Measurements from ENCODE around the gene REXO1. TPM values are rescaled to one million over a fixed set of nuclear protein-coding genes. Genes with fewer than 3 reads are reported as not detected.

The REXO1 gene
- total RNA-seq, 1 experiment from 2014 or later, result 56.8 TPM

DNA sequence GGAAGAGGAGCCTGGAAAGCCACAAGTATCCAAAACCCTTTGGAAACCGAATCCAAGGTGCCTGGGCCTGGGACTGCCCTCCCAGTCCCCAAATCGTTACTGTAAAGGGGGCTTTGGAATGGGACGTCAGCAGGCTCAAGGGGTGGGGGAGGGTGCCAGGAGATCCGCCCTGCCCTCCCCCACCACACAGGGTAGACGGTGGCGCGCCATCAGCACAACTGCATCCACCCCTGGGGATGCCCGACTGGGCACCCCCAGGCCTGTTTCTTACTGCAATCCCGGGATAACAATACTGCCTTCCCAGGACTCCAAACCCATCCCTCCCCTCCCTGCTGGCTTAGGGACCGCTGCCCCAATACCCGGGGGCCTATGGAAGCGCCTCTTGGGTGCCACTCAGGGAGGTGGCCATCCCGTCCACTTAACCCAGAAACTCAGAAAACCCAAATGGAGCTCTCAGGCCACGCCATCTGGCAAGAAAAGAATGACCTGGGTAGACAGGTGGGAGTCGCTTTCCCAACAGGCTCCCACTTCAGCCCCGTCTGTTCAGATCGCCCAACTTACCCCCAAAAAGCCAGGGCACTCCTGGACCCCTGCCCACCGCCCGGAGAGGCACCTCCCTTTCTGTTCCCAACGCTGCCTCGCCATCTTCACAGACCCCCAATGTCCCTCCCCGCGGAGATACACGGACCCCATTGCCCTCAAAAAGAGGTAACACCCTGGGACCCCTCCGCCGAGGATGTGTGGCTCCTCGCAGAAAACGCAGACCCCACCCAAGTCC, 12.7 kb upstream of the REXO1 start:
- H3K18ac ChIP-seq (ENCODE audit: insufficient read length, low read depth, low read length), result no peak overlapping the region
- no peak overlapping the region for H4K91ac ChIP-seq (ENCODE audit: insufficient read length, low read depth, low read length)
- peaks cover 3% of the 10 kb centered on the region for H4K20me1 ChIP-seq (ENCODE audit: control insufficient read depth, insufficient read depth, insufficient read length)
- peak overlapping the region; percentile 86 to 93 for H3K4me3 Mint-ChIP-seq
- no peak overlapping the region for H2BK12ac ChIP-seq (ENCODE audit: insufficient read length, low read depth, low read length)
- H3K79me2 ChIP-seq (ENCODE audit: insufficient read depth, low read length), result peaks cover 36% of the 10 kb centered on the region; the same call in 1 of the 2 replicates
- no peak overlapping the region for H3K56ac ChIP-seq (ENCODE audit: insufficient read length, low read depth, low read length)
- DNase-seq, result no peak
- no peaks in the 10 kb centered on the region; a peak in 1 of 5 replicates for H3K9me3 Mint-ChIP-seq
- TF ChIP-seq, protein P1, sequence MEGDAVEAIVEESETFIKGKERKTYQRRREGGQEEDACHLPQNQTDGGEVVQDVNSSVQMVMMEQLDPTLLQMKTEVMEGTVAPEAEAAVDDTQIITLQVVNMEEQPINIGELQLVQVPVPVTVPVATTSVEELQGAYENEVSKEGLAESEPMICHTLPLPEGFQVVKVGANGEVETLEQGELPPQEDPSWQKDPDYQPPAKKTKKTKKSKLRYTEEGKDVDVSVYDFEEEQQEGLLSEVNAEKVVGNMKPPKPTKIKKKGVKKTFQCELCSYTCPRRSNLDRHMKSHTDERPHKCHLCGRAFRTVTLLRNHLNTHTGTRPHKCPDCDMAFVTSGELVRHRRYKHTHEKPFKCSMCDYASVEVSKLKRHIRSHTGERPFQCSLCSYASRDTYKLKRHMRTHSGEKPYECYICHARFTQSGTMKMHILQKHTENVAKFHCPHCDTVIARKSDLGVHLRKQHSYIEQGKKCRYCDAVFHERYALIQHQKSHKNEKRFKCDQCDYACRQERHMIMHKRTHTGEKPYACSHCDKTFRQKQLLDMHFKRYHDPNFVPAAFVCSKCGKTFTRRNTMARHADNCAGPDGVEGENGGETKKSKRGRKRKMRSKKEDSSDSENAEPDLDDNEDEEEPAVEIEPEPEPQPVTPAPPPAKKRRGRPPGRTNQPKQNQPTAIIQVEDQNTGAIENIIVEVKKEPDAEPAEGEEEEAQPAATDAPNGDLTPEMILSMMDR (conservative IDR thresholded peaks at IDR 0.05), result no peak
- no peak overlapping the region for H4K8ac ChIP-seq (replicated peaks; ENCODE audit: insufficient read length, low read depth, low read length)
- H2BK15ac ChIP-seq (ENCODE audit: low read depth, low read length), result no peak overlapping the region
- no peak overlapping the region for H4K5ac ChIP-seq (ENCODE audit: insufficient read length, low read depth, low read length)
- H3K27ac ChIP-seq (ENCODE audit: insufficient read length, low read depth, low read length), result no peak overlapping the region
- H2BK5ac ChIP-seq (ENCODE audit: insufficient read length, low read length), result no peak overlapping the region
- H3K23ac ChIP-seq (ENCODE audit: insufficient read length, low read depth, low read length), result no peak overlapping the region
- H3K27ac Mint-ChIP-seq, result no peak overlapping the region
- peaks cover 20% of the 10 kb centered on the region for H3K23me2 ChIP-seq (ENCODE audit: insufficient read length, low read depth, low read length, poor library complexity, severe bottlenecking)
- no peak overlapping the region for H2AK5ac ChIP-seq (ENCODE audit: insufficient read length, low read length)
- H3K14ac ChIP-seq (ENCODE audit: insufficient read depth, low read length), result no peak overlapping the region; the same call in 1 of the 2 replicates
- no peaks in the 10 kb centered on the region for H3K9me3 ChIP-seq (ENCODE audit: control insufficient read depth, low read depth, low read length)
- no peak overlapping the region for H2AFZ ChIP-seq (ENCODE audit: low read length)
- peaks cover 31 to 52% of the 10 kb centered on the region in 2 experiments for H3K4me1 Mint-ChIP-seq
- H3T11ph ChIP-seq (ENCODE audit: low read length), result no peak overlapping the region
- WGBS (ENCODE audit: extremely low coverage, insufficient read length, low lambda C conversion rate), result no CpG with 5 or more reads among the region's 28 CpGs
- peaks cover 4% of the 10 kb centered on the region; the same call in 1 of the 2 replicates for H3K4me1 ChIP-seq (ENCODE audit: insufficient read depth, low read length)
- no peaks in the 10 kb centered on the region for H3K36me3 Mint-ChIP-seq (ENCODE audit: insufficient read depth in 1 of 3, low read depth in 3 of 3)
- no peaks in the 10 kb centered on the region; the same call in 1 of the 2 replicates for H3K27me3 ChIP-seq (ENCODE audit: insufficient read depth, low read length)
- peaks cover 11% of the 10 kb centered on the region for H3K79me1 ChIP-seq (ENCODE audit: insufficient read depth, low read depth, low read length, poor library complexity, severe bottlenecking)
- H2BK20ac ChIP-seq (ENCODE audit: low read depth, low read length, poor library complexity, severe bottlenecking), result no peak overlapping the region
- H3K27me3 Mint-ChIP-seq (ENCODE audit: low read depth), result peaks cover 6% of the 10 kb centered on the region
- H2BK120ac ChIP-seq (ENCODE audit: low read depth, low read length, poor library complexity, severe bottlenecking), result no peak overlapping the region
- H3K9ac ChIP-seq (ENCODE audit: extremely low read depth, insufficient read length, low read length), result no peak overlapping the region
- H3K4ac ChIP-seq (ENCODE audit: low read depth, low read length), result no peak overlapping the region
- H3K4me2 ChIP-seq (ENCODE audit: insufficient read depth, insufficient read length, low read length), result peak overlapping the region; percentile 84
